DND-41 (cell line): ENCODE results near the gene EPM2A.

Experiments used
- ATAC-seq: fragments of 200-7000 bp; cut with Tn5 transposase; 3 replicates; pipeline ENCODE4 v1.9.1; 2021; ENCODE audit warnings: low read depth; ENCODE audit not compliant: insufficient read depth
- DNase-seq: peaks from one replicate; pipeline ENCODE4 v3.0.0-alpha.2; 2020
- H2AFZ ChIP-seq: 2 replicates; pipeline ENCODE4 v1.6.0; 2012; ENCODE audit warnings: low read depth, low read length
- H3K27ac ChIP-seq: 2 replicates; pipeline ENCODE4 v1.5.1; 2012; ENCODE audit warnings: low read length, inconsistent platforms
- H3K27me3 ChIP-seq: fragments of 200-600 bp; sonication (generic); 2 replicates; pipeline ENCODE4 v1.6.0; 2012; ENCODE audit warnings: low read length, mild to moderate bottlenecking, inconsistent platforms; ENCODE audit not compliant: insufficient read depth, poor library complexity
- H3K36me3 ChIP-seq: 2 replicates; pipeline ENCODE4 v1.5.1; 2012; ENCODE audit warnings: low read length, inconsistent platforms; ENCODE audit not compliant: insufficient read depth
- H3K4me1 ChIP-seq: 2 replicates; pipeline ENCODE4 v1.5.1; 2012; ENCODE audit warnings: mild to moderate bottlenecking, low read length; ENCODE audit not compliant: insufficient read depth
- H3K4me2 ChIP-seq: 2 replicates; pipeline ENCODE4 v1.6.0; 2012; ENCODE audit warnings: mild to moderate bottlenecking, moderate library complexity, low read length, inconsistent platforms; ENCODE audit not compliant: insufficient read depth
- H3K4me3 ChIP-seq, 2 experiments: fragments of 200-600 bp in 1 of 2; shearing (Covaris generic) in 1 of 2; 2 replicates each; pipeline ENCODE4 v1.5.1; 2012 to 2016; ENCODE audit warnings: inconsistent platforms in 2 of 2, low read length in 2 of 2, mild to moderate bottlenecking in 2 of 2, low read depth in 1 of 2, moderate library complexity in 1 of 2
- H3K79me2 ChIP-seq: 2 replicates; pipeline ENCODE4 v1.6.0; 2012; ENCODE audit warnings: low read length, inconsistent platforms; ENCODE audit not compliant: insufficient read depth
- H3K9ac ChIP-seq: 2 replicates; pipeline ENCODE4 v1.6.0; 2012; ENCODE audit warnings: low read depth, mild to moderate bottlenecking, inconsistent platforms, low read length, moderate library complexity
- H3K9me3 ChIP-seq: 2 replicates; pipeline ENCODE4 v1.5.1; 2012; ENCODE audit warnings: low read length, moderate library complexity, mild to moderate bottlenecking, inconsistent platforms; ENCODE audit not compliant: insufficient read depth, severe bottlenecking
- H4K20me1 ChIP-seq: 2 replicates; pipeline ENCODE4 v1.6.0; 2012; ENCODE audit warnings: low read length; ENCODE audit not compliant: insufficient read depth
- CTCF ChIP-seq: IDR thresholded peaks from 2 replicates; pipeline ENCODE4 v1.5.1; 2012; ENCODE audit warnings: borderline replicate concordance, low read length, moderate library complexity, mild to moderate bottlenecking; ENCODE audit not compliant: poor library complexity, severe bottlenecking; ENCODE audit errors: extremely low read depth
- EZH2 ChIP-seq: IDR thresholded peaks from 3 replicates; pipeline ENCODE4 v1.6.1; 2012; ENCODE audit warnings: borderline replicate concordance, low read depth, mild to moderate bottlenecking, moderate library complexity, low read length, inconsistent platforms; ENCODE audit not compliant: severe bottlenecking

Gene EPM2A

DNA sequence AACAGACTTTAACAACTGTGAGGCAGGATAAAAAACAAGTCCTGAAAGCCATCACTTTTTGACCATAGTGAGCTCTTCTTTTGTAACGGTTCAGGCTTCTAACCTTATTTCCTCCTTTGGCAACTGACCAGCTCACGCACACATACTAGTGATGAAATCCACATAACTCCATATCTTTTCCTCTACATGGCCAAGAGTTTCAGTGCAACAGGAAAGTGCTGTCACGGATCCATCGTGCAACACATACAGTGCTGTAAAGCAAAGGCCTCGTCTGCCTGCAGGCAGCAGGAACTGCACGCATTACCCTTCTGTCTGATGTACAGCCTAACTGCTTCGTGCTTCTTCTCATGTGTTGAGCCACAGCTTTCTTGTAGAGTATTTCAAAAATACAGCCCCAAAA, 108.5 kb downstream of the EPM2A start:
- no peak overlapping the region for H2AFZ ChIP-seq
- H3K4me1 ChIP-seq: no peaks in the 10 kb centered on the region
- H3K27me3 ChIP-seq: no peaks in the 10 kb centered on the region
- no peaks in the 10 kb centered on the region for H4K20me1 ChIP-seq
- DNase-seq: no peak
- H3K9ac ChIP-seq: no peak overlapping the region
- no peak overlapping the region for H3K4me2 ChIP-seq
- no peak overlapping the region for H3K27ac ChIP-seq
- no peaks in the 10 kb centered on the region for H3K79me2 ChIP-seq
- no peaks in the 10 kb centered on the region for H3K9me3 ChIP-seq
- H3K4me3 ChIP-seq: no peak overlapping the region
- H3K36me3 ChIP-seq: no peaks in the 10 kb centered on the region
- ATAC-seq: no peak
- no peak for TF ChIP-seq EZH2
- no peak for TF ChIP-seq CTCF

- no peaks in the 10 kb centered on the region for H3K4me1 ChIP-seq
These were observed 112.1 kb downstream of the EPM2A start for GRCh38 chr6:145623231-145623630.

DNA sequence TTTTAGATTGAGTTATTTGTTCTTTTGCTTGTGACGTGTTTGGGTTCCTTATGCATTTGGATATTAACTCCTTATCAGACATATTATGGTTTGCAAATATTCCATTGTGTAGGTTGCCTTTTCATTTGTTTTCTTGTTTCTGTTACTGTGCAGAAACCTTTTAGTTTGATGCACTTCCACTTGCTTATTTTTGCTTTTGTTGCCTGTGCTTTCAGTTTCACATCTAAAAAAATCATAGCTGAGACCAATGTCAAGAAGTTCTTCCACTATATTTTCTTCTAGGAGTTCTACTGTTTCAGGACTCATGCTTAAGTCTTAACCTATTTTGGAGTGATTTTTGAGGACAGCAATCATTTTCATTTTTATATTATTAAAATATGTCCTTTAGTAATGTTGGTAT, 113.5 kb downstream of the EPM2A start:
- no peak overlapping the region for H3K4me3 ChIP-seq
- H3K36me3 ChIP-seq: no peaks in the 10 kb centered on the region
- no peaks in the 10 kb centered on the region for H3K4me1 ChIP-seq
- H3K9ac ChIP-seq: no peak overlapping the region
- no peak overlapping the region for H3K4me2 ChIP-seq
- no peaks in the 10 kb centered on the region for H4K20me1 ChIP-seq
- no peak overlapping the region for H2AFZ ChIP-seq
- no peak for ATAC-seq
- H3K79me2 ChIP-seq: no peaks in the 10 kb centered on the region
- no peaks in the 10 kb centered on the region for H3K27me3 ChIP-seq
- DNase-seq: no peak
- no peak overlapping the region for H3K27ac ChIP-seq
- peaks cover 5% of the 10 kb centered on the region for H3K9me3 ChIP-seq
- TF ChIP-seq CTCF (no peak), EZH2 (no peak)

More at GRCh38 chr6:145623231-145623630, 112.1 kb downstream of the EPM2A start:
- no peaks in the 10 kb centered on the region for H3K36me3 ChIP-seq
- H4K20me1 ChIP-seq: no peaks in the 10 kb centered on the region
- no peaks in the 10 kb centered on the region for H3K27me3 ChIP-seq
- no peak overlapping the region for H3K9ac ChIP-seq
- H2AFZ ChIP-seq: no peak overlapping the region
- H3K4me3 ChIP-seq: no peak overlapping the region
- no peak overlapping the region for H3K4me2 ChIP-seq
- peaks cover 5% of the 10 kb centered on the region for H3K9me3 ChIP-seq
- TF ChIP-seq CTCF (no peak), EZH2 (no peak)
- H3K79me2 ChIP-seq: no peaks in the 10 kb centered on the region
- H3K27ac ChIP-seq: no peak overlapping the region
- no peak for ATAC-seq
- no peak for DNase-seq

- DNase-seq: no peak
- TF ChIP-seq EZH2 (no peak), CTCF (no peak)
- ATAC-seq: no peak
- no peaks in the 10 kb centered on the region for H3K4me1 ChIP-seq
- no peaks in the 10 kb centered on the region for H3K79me2 ChIP-seq
- no peaks in the 10 kb centered on the region for H3K27me3 ChIP-seq
- no peak overlapping the region for H3K4me3 ChIP-seq
- no peaks in the 10 kb centered on the region for H4K20me1 ChIP-seq
- no peaks in the 10 kb centered on the region for H3K36me3 ChIP-seq
- no peak overlapping the region for H3K4me2 ChIP-seq
- peaks cover 5% of the 10 kb centered on the region for H3K9me3 ChIP-seq
- no peak overlapping the region for H2AFZ ChIP-seq
- no peak overlapping the region for H3K9ac ChIP-seq
- H3K27ac ChIP-seq: no peak overlapping the region
These were observed 115.2 kb downstream of the EPM2A start for GRCh38 chr6:145620088-145620487.
